COLO829 (cell line): ENCODE results near the gene ARHGAP42.

ENCODE experiments used
- DNase-seq: peaks from one replicate; pipeline ENCODE4 v3.0.0; 2012; ENCODE audit warnings: low spot score

ARHGAP42 gene

DNA sequence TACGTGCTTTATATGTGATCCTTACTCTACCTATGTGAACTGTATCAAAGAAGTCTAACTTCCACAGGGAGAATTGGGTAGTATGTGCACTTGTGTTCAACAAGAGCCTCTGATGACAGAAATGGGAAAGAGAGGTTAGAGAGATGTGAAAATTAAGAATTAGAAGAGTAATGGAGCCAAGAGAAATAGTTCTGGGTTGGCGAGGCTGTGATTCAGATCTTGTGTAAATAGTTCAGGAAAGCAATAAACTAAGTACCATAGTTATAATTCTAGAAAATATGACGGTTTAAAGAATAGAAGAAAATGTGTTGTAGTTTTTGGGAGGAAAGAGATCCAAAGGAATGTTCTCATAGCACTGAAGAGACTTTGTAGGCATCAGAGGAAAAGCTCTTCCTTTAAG is 112.4 kb downstream of the ARHGAP42 start:
- no peak for DNase-seq

DNA sequence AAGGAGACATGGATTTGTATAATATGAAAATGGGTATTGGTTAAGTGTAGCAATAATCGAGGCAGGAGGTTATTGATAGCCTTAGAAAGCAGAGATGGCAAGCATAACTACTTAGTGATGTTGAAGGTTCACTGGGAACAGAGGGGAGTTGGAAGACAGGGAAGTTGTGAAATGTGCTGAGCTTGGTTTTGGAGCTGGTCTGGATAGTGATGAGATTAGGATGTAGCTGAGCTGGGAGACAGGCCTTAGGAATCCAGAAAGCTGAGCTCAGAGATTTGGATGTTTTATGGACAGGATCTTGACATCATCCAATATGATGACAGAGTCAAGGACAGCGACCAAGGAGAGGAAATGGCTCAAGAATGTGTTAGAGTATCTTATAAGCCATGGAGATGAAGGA is 113.1 kb downstream of the ARHGAP42 start:
- no peak for DNase-seq

DNA sequence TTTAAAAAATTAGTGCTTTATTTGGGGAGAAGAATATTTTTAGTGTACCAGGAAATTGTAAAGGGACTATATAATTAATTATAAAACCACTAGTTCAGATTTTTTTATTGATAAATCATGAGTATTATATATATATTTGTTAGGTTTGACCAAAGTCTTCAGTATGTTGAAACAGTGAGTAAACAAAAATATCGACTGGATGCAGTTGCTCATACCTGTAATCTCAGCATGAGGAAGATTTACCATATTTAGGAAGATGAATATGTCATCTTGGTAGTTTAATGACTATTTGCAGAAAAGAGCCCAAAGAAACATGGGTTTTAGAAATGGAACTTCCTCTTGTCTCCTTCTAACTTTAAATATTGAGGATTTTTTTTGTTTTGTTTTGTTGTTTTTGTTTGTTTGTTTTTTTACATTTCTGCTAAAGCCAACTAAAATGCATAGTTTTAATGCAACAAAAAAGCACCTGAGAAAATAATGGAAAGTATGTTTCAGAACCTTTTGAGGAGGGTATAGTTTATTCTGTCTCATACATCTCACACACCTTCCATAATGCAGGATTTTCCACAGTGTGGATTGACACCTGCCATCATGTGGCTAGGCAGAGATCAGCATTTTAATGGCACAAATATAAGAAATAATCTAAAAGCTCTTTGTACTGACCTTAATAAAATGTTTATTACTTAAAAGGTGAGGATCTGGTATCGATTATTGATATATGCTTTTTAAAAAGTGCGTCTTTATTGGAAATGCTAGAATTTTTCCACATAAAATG is 114.3 kb downstream of the ARHGAP42 start:
- DNase-seq = no peak

DNA sequence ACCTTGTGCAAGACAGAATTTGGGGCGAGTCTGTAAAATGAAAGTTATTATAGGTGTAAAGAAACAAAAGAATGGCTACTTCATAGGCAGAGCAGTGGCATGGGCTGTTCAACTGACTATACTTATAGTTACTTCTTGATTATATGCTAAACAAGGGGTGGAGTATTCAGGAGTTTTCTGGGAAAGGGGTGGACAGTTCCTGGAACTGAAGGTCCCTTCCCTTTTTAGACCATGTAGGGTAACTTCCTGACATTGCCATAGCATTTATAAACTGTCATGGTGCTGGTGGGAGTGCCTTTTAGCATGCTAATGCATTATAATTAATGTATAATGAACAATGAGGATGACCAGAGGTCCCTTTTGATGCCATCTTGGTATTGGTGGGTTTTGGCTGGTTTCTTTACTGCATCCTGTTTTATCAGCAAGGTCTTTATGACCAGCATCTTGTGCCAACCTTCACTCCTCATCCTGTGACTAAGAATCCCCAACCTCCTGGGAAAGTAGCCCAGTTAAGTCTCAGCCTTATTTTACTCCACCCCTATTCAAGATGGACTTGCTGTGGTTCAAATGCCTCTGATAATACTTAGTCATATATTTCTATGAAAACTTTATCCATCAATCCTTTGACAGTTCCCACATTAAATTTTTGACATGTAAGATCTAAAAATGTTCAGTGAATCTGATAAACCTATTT is 118.6 kb downstream of the ARHGAP42 start:
- DNase-seq = no peak

DNA sequence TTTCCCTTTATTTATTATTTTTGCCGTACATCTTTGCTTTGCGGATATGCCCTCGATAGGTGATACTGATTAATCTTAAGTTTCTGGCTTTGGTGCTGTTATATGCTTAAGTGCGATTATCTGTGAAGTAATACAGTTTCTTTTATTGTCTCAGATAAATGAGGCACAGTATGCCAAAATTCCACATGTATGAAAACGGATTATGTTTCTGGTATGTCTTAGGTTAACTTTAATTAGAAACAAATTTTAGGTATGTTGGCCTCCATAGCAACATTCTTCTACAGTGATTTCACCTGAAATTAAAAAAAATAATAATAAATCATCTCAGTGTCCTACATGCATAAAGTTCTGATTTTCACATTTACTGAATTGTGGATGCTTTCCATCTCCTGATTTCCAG is 119.2 kb downstream of the ARHGAP42 start:
- no peak for DNase-seq

DNA sequence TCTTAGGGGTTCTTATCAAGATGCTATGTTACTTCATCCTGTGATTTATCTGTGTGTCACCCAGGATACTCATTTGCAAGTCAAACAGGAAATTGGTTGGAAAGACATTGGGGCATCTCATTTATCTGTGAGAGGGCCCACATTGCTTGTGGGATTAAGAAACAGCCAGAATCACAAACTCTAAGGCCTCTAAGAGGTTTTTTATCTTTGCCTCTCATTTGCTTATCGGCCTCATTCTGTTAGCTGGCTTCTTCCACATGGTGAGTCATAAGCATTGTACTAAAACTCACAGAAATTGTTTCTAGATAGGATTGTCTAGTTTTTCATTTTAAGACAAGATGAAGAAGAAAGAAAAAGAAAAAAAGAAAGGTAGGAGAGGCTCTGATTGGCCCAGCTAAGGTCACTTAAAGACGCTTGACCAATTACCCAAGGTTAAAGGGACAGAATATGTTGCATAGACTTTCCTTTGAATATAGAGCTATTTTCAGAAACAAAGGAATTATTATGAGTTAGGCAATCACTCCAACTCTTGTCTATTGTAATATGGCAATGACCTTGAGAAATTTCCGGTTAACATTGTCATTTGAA is 121.9 kb downstream of the ARHGAP42 start:
- DNase-seq = peak; percentile 45

DNA sequence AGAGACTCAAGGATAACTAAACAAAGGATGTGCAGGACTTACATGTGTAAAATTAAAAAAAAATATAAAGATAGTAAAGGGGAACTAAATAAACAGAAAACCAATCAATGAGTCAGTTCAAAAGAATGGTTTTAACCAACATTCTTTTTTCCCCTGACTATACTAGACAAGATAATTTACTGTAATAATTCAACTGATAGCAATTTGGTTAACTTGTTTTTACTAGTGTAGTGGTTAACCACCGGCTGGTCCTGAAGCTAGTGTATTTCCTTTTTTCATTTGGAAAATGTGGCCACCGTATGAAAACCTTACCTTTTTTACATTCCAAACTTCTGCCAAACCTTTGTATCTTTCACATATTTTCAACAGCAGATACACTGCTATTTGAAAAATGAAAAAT is 123.1 kb downstream of the ARHGAP42 start:
- no peak for DNase-seq

DNA sequence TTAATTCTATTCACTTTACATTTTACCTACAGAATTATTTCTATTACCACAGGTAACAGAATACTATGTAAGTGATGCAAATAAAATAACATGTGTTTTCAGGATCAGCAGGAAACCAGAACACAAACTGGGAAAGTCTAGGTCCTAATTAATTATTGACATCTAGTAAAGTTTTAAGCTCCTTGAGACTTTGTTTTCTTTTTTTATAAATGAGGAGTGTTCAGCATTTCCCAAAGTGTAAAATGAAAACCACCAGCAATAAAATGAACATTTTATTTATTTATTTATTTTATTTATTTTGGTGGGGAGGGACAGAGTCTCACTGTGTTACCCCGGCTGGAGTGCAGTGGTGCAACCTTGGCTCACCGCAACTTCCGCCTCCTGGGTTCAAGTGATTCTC is 123.6 kb downstream of the ARHGAP42 start:
- DNase-seq = no peak

DNA sequence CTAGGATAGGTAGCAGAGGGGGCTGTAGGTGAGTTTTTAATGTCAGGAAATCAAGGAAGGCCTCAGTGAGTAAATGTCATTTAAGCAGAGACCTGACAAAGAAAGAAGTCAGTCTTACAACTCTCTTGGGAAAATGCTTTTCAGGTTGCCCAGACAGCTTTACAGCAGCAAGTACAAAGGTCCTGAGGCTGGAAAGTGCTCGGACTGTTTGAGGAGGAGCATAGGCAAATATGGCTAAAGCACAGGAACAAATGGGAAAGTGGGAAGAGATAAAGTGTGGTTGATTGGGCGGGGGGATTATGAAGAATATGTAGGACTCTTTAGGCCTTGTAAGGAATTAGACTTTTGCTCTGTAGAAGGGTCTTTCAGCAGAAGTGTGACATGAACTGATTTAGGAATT is 125.4 kb downstream of the ARHGAP42 start:
- DNase-seq = no peak

DNA sequence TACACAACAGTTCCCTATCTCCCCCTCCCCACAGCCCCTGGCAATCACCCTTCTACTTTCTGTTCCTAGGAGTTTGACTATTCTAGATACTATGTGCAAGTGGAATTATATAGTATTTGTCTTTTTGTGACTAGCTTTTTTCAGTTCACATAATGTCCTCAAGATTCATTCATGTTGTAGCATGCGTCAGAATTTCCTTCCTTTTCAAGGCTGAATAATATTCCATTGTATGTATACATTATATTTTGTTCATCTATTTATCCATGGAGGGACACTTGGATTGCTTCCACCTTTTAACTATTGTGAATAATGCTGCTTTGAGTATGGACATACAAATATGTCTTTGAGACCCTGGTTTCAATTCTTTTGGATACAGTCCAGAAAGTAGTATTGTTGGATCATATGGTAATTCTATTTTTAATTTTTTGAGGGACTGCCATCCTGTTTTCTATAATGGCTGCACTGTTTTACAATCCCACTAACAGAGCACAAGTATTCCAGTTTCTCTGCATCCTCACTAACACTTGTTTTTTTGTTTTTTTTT is 128.8 kb downstream of the ARHGAP42 start:
- DNase-seq = no peak

DNA sequence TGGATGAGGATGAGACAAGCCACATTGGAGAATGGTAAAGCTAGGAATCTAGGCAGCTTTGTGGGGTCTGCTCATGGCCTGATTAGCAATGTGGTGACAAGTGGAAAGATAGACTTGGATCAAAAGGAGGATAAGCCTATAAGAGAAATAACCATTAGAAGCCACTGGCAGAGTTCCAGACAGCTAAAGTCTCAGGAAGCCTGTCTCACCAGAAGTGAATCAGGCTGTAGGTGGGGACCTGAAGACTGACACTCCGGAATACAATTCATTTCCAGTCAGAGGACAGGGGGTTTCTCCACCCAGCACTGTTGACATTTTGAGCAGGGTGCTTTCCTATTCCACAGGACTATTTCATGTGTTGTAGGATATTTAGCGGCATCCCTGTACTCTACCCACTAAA is 129.7 kb downstream of the ARHGAP42 start:
- no peak for DNase-seq

DNA sequence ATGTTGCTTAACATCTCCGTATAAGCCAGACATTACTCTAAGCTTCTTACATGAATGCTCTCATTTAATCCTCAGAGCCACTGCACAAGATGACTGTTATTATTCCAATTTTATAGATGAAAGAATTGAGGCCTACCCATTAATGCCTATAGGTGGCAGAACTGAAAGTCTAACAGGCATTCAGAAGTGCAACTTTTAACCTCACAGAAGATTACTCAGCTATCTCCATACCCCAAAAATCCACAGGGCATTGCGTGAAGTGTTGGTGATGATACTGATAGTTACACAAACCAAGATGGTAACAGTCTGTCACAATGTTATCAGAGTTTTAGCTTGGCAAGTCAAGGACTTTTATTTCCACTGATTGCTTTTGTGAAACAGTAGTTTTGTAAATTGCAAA is 130.5 kb downstream of the ARHGAP42 start:
- no peak for DNase-seq

DNA sequence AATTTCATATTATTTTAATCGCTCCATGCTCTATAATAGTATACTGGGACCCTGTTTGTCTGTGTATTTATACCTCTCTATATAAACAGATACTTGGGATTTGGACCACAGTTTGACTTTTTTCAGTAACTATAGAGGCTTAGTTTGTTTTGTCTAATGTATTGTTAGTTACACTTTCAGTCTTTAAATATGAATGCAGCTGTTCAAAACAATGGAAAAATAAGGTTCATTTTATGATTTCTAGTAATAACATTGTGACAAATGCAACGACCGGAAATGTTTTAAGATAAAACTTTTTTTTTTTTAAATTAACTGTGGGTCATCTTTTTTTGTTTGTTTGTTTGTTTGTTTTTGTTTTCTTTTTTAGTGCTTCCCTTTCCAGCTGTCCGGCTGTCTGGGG is 133.5 kb downstream of the ARHGAP42 start:
- DNase-seq = no peak

DNA sequence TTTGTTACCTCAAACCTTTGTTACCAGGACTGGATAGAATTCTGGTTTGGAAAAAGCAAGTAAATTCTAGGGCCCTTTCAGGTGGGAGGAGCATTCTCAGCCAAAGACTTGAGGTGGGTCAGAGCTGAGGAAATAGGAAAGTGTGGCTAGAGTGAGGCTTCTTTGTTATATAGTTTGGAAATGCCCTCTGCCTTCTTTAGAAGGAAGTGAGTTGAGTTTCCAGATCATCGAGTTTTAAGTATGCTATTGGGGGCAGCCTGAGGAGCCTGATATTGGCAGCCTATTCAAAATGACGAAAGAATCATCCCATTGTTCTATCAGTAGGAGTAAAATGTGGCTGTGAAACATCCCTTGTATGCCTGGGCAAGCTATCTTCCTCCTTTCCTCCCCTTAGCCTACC is 134.1 kb downstream of the ARHGAP42 start:
- DNase-seq = peak; percentile 50

DNA sequence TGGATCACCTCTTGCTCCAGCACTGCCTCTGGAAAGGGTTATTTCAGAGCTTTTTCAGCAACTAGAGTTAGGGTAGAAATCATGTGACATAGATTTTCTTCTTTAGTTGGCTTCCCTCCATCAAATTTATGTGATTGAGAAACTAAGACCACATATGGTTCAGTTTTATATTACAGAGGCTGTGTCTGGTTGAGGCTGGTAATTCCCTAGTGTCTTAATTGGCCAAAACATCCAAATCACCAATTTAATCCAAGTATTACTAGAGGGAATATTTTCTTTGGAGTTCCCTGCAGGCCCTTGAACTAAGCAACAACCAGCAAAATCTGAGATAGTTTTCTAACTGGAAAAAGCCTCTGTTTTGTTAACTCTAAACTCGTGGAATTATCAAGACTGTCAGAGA is 136.3 kb downstream of the ARHGAP42 start:
- no peak for DNase-seq

DNA sequence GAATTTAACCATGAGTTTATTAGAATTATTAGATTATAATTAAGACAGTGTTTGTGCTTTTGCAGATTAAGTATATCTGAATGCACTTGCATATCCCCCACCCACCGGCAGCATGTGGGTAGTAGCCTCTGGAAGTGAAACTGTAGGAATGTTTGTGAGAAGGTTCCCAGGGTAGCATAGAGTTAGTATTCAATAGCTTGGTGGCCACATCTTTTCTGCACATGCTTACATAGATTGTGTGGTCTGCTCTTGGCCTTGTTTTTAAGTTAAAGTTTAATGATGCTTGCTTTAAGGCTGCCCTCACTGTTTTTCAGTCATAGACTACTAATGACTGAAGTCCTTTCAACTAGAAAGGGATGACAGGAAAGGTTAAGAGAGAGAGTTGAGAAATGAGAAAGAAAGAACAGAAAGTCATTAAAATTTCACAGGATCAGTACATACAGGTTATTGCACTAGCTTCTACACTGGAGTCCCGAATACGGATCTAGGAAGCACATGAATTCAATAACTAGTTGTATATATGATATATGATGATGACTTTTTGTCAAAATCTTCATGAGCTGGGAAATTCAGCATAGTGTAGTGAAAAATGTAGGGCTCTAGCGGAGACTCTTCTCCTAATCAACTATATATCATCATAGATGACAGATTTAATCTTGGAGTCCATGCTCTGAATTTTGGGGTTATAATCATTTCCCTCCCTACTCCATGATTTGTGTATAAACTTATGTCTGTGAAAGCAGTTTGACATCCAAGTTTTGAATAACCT is 137.1 kb downstream of the ARHGAP42 start:
- DNase-seq = no peak

DNA sequence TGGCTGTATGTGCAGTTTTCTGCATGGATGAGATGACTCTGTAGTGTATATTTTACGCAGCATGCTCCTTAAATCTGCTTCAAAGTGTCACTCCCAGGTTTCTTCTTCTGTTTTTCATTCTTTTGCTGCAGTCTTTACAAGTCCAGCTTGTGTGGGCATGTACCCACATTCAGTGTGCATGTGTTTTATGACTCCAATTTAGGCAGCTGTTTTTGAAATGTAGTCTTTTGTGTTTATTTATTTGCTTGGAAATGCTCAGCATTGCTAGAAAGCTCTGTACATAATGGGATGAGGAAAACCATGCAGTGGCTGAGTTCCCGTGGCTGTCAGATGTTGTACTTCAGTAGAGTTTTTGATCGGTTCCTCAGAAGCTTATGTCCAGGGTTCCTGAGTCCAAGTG is 138.5 kb downstream of the ARHGAP42 start:
- DNase-seq = no peak

DNA sequence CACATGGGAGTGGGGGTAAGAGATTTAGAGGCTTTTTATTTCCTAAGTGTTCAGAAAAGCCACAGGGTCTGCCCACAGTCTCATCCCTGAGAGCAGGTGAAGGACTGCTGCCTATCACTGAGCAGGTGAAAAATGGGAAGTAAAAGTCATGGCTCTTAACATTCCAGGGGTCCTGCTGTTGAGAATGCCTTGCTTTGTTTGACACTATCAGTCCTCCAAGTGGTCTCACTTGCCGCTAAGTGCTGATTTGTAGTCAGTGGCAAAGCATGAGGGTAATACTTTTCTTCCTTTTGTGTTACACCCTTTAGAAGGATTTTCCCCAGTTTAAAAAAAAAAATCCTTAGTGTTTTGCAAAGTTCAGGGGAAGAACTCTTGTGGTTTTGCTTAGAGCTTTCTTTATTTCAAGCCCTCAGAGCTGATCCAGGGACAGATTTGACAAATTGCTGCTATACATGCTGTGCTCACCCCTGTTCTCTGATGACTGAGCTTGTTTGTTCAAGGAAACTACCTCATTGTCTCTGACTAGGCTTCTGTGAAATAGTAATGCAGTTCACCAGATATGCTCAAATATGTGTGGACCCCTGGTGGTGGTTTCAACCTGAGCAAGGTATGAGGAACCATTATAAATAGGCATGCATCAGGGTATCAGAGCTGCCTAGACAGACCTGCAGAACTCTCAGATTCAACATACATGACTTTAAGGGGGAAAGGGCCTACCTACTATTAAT is 141.0 kb downstream of the ARHGAP42 start:
- DNase-seq = peak; percentile 32

DNA sequence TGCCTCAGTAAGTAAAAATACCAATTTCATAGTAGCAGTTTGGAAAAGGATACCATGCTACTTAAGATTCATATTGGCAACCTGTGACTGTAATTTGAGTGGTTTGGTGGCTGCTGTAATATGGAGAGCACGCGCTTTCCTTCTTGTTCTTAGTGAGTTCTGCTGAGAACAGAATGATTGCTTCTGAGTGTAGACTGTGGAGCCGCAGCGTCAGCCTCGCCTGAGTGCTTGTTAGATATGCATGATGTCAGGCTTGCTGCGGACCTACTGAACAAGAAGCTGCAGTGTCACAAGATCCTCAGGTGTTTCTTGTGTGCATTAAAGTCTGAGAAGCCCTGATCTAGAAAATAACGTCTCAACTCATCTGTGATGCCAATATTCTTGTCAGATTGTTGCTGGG is 143.2 kb downstream of the ARHGAP42 start:
- no peak for DNase-seq

DNA sequence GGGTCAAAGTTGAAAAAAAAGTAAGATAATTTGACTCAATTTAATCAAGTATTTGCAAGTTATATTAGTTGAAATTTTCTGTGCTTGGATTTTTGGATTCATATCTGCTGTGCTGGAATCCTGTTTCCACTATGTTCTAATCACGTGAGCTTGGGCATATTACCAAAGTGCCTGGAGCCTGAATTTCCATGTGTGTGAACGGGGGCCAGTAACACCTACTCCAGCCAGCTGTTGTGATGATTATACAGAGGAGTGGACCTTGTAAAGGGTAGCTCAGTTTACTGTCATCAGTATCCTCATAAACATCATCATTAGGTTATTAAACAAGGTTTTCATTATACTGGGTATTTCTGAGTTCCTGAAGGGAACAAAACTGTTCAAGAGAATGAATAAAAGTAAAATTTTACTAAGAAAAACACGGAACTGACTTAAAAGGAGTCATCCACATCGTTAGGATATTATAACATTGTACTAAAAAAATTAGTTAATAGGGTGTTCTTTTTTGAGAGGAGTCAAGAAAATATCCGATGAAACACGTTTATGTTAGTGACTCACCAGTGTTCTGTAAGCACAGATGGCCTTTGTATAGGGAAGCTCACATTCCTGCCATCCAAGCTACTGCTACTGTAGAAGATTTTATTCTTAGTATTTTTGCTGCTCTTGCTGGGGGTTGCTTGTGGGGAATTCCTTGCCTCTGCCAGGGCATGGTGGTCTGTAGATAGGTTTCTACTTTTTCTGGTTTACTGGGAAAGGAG is 144.1 kb downstream of the ARHGAP42 start:
- DNase-seq = peak; percentile 68

DNA sequence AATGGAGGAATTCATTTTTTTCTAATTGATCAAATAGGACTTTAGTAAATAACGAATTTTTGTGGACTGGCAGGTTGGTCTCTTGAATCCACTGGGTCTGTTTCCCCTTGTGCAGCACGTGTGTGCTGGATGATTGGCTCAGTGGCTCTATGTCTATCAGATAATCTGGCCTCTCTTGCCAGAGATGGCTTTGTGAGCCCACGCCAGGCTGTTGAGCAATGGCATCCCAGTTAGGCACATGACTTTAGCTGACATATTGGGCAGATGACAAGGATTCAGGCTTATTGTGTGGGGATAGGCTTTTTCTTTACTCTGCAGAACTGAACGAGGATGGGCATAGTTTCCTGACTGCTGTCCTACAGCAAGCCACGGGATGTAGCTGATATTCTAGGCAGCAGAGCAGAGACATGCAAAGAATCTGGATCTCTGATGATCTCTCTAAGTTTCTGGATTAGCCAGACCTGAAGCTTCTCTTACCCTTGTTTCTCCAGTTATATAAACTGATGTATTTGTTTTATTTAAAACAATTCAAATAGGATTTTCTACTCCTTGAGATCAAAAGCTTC is 144.9 kb downstream of the ARHGAP42 start:
- no peak for DNase-seq
